ENCODE measurements around the gene DMPK. TPM values are rescaled to one million over a fixed set of nuclear protein-coding genes. Genes with fewer than 3 reads are reported as not detected.

DMPK gene
- total and polyA plus RNA-seq, 12 donors = 220 to 439 (median 304) TPM

- ATAC-seq (no peak), DNase-seq (no peak)
- Histone ChIP-seq H3K4me1 (peaks cover 26 to 87% (median 58%) of the 10 kb centered on the region in 9 donors), H3K4me3 (no peak overlapping the region), H3K27ac (peak overlapping the region; percentile 79 to 96 (median 91)), H3K27me3 (peaks cover 0 to 100% (median 0%) of the 10 kb centered on the region in 7 donors), H3K9me3 (no peaks in the 10 kb centered on the region), H3K36me3 (peaks cover 0 to 50% (median 15%) of the 10 kb centered on the region in 9 donors)
- 67 to 82% methylated on average over 4 of the region's 4 CpGs for WGBS, 2 donors
- no peak for TF ChIP-seq CTCF (IDR thresholded peaks at IDR 0.05)
- intact Hi-C loops (cut with DNase I) = no loop called here
Measured at GRCh38 chr19:45784096-45784495, 1.8 kb upstream of the DMPK start.

- WGBS, 2 donors = 22 to 36% methylated on average over 26 of the region's 26 CpGs
- intact Hi-C loops (cut with DNase I) = no loop called here
- H3K27me3 ChIP-seq = peaks cover 0 to 100% (median 0%) of the 10 kb centered on the region in 7 donors
- DNase-seq = peak; percentile 82 to 84
- peak; percentile 51 to 85 (median 74) for ATAC-seq
- peak overlapping the region; percentile 79 to 96 (median 91) for H3K27ac ChIP-seq
- H3K36me3 ChIP-seq = peaks cover 0 to 50% (median 20%) of the 10 kb centered on the region in 9 donors
- peak in 4 of 9 donors; percentile 12 to 38 (median 24) for TF ChIP-seq CTCF (IDR thresholded peaks at IDR 0.05)
- no peaks in the 10 kb centered on the region for H3K9me3 ChIP-seq
- H3K4me1 ChIP-seq = peaks cover 26 to 83% (median 56%) of the 10 kb centered on the region in 9 donors
- H3K4me3 ChIP-seq = peak overlapping the region in 9 of 10 donors; percentile 49 to 87 (median 70)
Measured at GRCh38 chr19:45782820-45783785, 813 bp upstream of the DMPK start.

- intact Hi-C loops (cut with DNase I) = no loop called here
- TF ChIP-seq CTCF (IDR thresholded peaks at IDR 0.05) = no peak
Measured at GRCh38 chr19:45781214-45782161, 802 bp downstream of the DMPK start.

More at GRCh38 chr19:45781214-45782161, 802 bp downstream of the DMPK start:
- H3K27ac ChIP-seq = peak overlapping the region; percentile 79 to 96 (median 91)
- peak overlapping the region; percentile 49 to 87 (median 69) for H3K4me3 ChIP-seq
- DNase-seq = peak in 1 of 2 donors; percentile 44
- ATAC-seq = peak in 6 of 8 donors; percentile 2 to 25 (median 14)
- 27 to 36% methylated on average over 17 of the region's 17 CpGs for WGBS, 2 donors
- peaks cover 0 to 50% (median 34%) of the 10 kb centered on the region in 9 donors for H3K36me3 ChIP-seq
- peaks cover 26 to 74% (median 56%) of the 10 kb centered on the region in 9 donors for H3K4me1 ChIP-seq
- peaks cover 0 to 100% (median 0%) of the 10 kb centered on the region in 7 donors for H3K27me3 ChIP-seq
- H3K9me3 ChIP-seq = no peaks in the 10 kb centered on the region
